Calu3 (cell line): Measurements from ENCODE around the gene EFCAB13. TPM values are rescaled to one million over a fixed set of nuclear protein-coding genes. Genes with fewer than 3 reads are reported as not detected.

ENCODE experiments used
- BruUV-seq: library from RNA; stranded (reverse); fragments of 400-500 nt; replicated peaks from 2 replicates; lab custom pipeline; 2021; lab: Mats Ljungman, UMichigan
- CTCF ChIA-PET: fragments of 300-600 bp; sonication (Branson Sonifier 250); formaldehyde crosslinking; loops from one replicate; lab custom pipeline; 2022; ENCODE audit warnings: antibody characterized with exemption; lab: Charles Lee
- DNase-seq: peaks from one replicate; pipeline ENCODE4 v3.0.0; 2022
- H3K27ac Mint-ChIP-seq: one replicate; pipeline ENCODE4 v1.8.0; 2022; ENCODE audit warnings: mixed read lengths; ENCODE audit not compliant: unreplicated experiment
- H3K27me3 Mint-ChIP-seq: one replicate; pipeline ENCODE4 v1.8.0; 2022; ENCODE audit warnings: mixed read lengths; ENCODE audit not compliant: unreplicated experiment
- H3K36me3 Mint-ChIP-seq: one replicate; pipeline ENCODE4 v1.8.0; 2022; ENCODE audit warnings: mild to moderate bottlenecking, moderate library complexity, mixed read lengths; ENCODE audit not compliant: insufficient read depth, unreplicated experiment
- H3K4me1 Mint-ChIP-seq: one replicate; pipeline ENCODE4 v1.8.0; 2022; ENCODE audit warnings: mild to moderate bottlenecking, low read depth, mixed read lengths; ENCODE audit not compliant: unreplicated experiment
- H3K4me3 Mint-ChIP-seq: one replicate; pipeline ENCODE4 v1.8.0; 2022; ENCODE audit warnings: mild to moderate bottlenecking, low read depth, moderate library complexity, mixed read lengths; ENCODE audit not compliant: unreplicated experiment
- H3K9me3 Mint-ChIP-seq: one replicate; pipeline ENCODE4 v1.8.0; 2022; ENCODE audit warnings: low read depth, mixed read lengths; ENCODE audit not compliant: unreplicated experiment
- CTCF ChIP-seq: fragments of 200-600 bp; IDR thresholded peaks from one replicate; pipeline ENCODE4 v1.8.0; 2022; ENCODE audit warnings: antibody characterized with exemption; ENCODE audit not compliant: unreplicated experiment
- intact Hi-C: fragments of 100-400 bp; cut with micrococcal nuclease; formaldehyde crosslinking; loops from one replicate; pipeline ENCODE4 v1.10.0; 2022; ENCODE audit not compliant: unreplicated experiment
- total RNA-seq: library from RNA; stranded (reverse); gene quantifications from 2 replicates; pipeline ENCODE4 v1.2.3, GENCODE V29; 2022

Gene EFCAB13
- total RNA-seq, 1 experiment from 2014 or later: 21.5 TPM

- CTCF ChIA-PET: interaction anchor here (0.6 kb wide), 1 partner anchor 334 kb away, joined by 6 read pairs; no protein-coding TSS in a partner anchor
- intact Hi-C loops: no loop called here
- DNase-seq: no peak
- peaks cover 32% of the 10 kb centered on the region for H3K27me3 Mint-ChIP-seq
- no peak overlapping the region for H3K4me3 Mint-ChIP-seq
- TF ChIP-seq CTCF: no peak
- H3K27ac Mint-ChIP-seq: no peak overlapping the region
- no peaks in the 10 kb centered on the region for H3K36me3 Mint-ChIP-seq
- peaks cover 18% of the 10 kb centered on the region for H3K4me1 Mint-ChIP-seq
- no TSS peak for BruUV-seq
- H3K9me3 Mint-ChIP-seq: no peaks in the 10 kb centered on the region
These were observed 24.4 kb upstream of the EFCAB13 start for GRCh38 chr17:47299239-47299910.

GRCh38 chr17:47300718-47301117, 23.0 kb upstream of the EFCAB13 start:
- Mint-ChIP-seq H3K4me1 (peaks cover 21% of the 10 kb centered on the region), H3K9me3 (no peaks in the 10 kb centered on the region), H3K27ac (no peak overlapping the region), H3K36me3 (peaks cover 8% of the 10 kb centered on the region), H3K4me3 (no peak overlapping the region), H3K27me3 (peaks cover 32% of the 10 kb centered on the region)
- CTCF ChIA-PET: interaction anchor here (1.4 kb wide), 1 partner anchor 15 kb away, joined by 4 read pairs; no protein-coding TSS in a partner anchor
- no peak for TF ChIP-seq CTCF
- no TSS peak for BruUV-seq
- intact Hi-C loops: no loop called here
- no peak for DNase-seq

- H3K27me3 Mint-ChIP-seq: peaks cover 32% of the 10 kb centered on the region
- DNase-seq: no peak
- H3K27ac Mint-ChIP-seq: no peak overlapping the region
- peaks cover 8% of the 10 kb centered on the region for H3K36me3 Mint-ChIP-seq
- intact Hi-C loops: no loop called here
- no peaks in the 10 kb centered on the region for H3K9me3 Mint-ChIP-seq
- no peak for TF ChIP-seq CTCF
- H3K4me3 Mint-ChIP-seq: no peak overlapping the region
- CTCF ChIA-PET: interaction anchor here (0.7 to 1.4 kb wide), 2 partner anchors 14 to 278 kb away, joined by 3 to 4 read pairs; no protein-coding TSS in a partner anchor
- BruUV-seq: no TSS peak
- H3K4me1 Mint-ChIP-seq: peaks cover 25% of the 10 kb centered on the region
These were observed 22.6 kb upstream of the EFCAB13 start for GRCh38 chr17:47301161-47301560.

- Mint-ChIP-seq H3K9me3 (no peaks in the 10 kb centered on the region), H3K27ac (no peak overlapping the region), H3K4me3 (no peak overlapping the region), H3K4me1 (peaks cover 29% of the 10 kb centered on the region), H3K27me3 (peaks cover 32% of the 10 kb centered on the region), H3K36me3 (peaks cover 8% of the 10 kb centered on the region)
- intact Hi-C loops: no loop called here
- no peak for DNase-seq
- no peak for TF ChIP-seq CTCF
- CTCF ChIA-PET: interaction anchor here (0.7 to 1.4 kb wide), 2 partner anchors 14 to 278 kb away, joined by 3 to 4 read pairs; no protein-coding TSS in a partner anchor
- no TSS peak for BruUV-seq
These were observed 21.9 kb upstream of the EFCAB13 start for GRCh38 chr17:47301831-47302230.
